ACC112 (cell line): ENCODE results near the gene MYO16.

Experiments
- H2AFZ ChIP-seq: fragments of 200-600 bp; sonication (generic); one replicate; pipeline ENCODE4 v1.6.0; 2017; ENCODE audit warnings: antibody characterized with exemption, low read length; ENCODE audit not compliant: unreplicated experiment
- H3K27ac ChIP-seq: fragments of 200-600 bp; sonication (generic); 2 replicates; pipeline ENCODE4 v1.5.1; 2014; ENCODE audit warnings: low read depth, mild to moderate bottlenecking, antibody characterized with exemption, low read length, moderate library complexity
- H3K27me3 ChIP-seq: fragments of 200-600 bp; sonication (generic); 2 replicates; pipeline ENCODE4 v1.6.1; 2014; ENCODE audit warnings: mild to moderate bottlenecking, antibody characterized with exemption, low read length, moderate library complexity, mixed read lengths; ENCODE audit not compliant: insufficient read depth
- H3K36me3 ChIP-seq: fragments of 200-600 bp; sonication (generic); 2 replicates; pipeline ENCODE4 v1.6.1; 2016; ENCODE audit warnings: mild to moderate bottlenecking, antibody characterized with exemption, low read length, moderate library complexity, mixed read lengths; ENCODE audit not compliant: insufficient read depth
- H3K4me1 ChIP-seq: fragments of 200-600 bp; sonication (generic); one replicate; pipeline ENCODE4 v1.6.1; 2016; ENCODE audit warnings: low read length, mixed read lengths; ENCODE audit not compliant: insufficient read depth, unreplicated experiment, control insufficient read depth
- H3K4me3 ChIP-seq: fragments of 200-600 bp; sonication (generic); 2 replicates; pipeline ENCODE4 v1.5.1; 2014; ENCODE audit warnings: mild to moderate bottlenecking, low read depth, low read length
- H3K79me2 ChIP-seq: fragments of 200-600 bp; sonication (generic); one replicate; pipeline ENCODE4 v1.6.0; 2016; ENCODE audit warnings: low read length; ENCODE audit not compliant: control insufficient read depth, unreplicated experiment, insufficient read depth

The MYO16 gene

DNA sequence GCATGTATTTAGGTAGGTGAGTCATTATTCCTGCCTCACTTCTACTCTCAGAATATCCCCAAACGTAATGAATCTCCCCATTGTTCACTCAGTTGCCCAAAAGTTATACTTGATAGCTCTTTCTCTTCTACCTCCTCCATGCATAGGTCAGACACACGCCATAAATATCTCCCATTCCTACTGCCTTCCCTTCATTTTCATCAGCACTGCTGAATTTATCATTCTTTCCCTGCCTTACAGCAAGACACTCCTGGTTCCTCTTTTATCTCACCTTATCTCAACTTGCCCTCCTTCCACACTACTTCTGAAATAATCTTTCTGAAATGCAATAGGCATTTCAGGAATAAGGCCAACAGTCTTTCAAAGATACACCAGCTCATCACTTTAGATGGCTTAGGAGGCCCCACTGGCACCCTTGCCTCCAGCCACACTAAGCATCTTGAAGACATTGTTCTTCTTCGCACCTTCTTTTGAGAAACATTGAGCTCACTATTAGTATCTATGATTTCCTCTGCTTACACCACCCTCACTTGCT lies 333.9 kb downstream of the MYO16 start:
- H2AFZ ChIP-seq: no peak overlapping the region
- no peaks in the 10 kb centered on the region for H3K79me2 ChIP-seq
- H3K36me3 ChIP-seq: no peaks in the 10 kb centered on the region
- no peak overlapping the region for H3K4me3 ChIP-seq
- no peak overlapping the region for H3K27ac ChIP-seq
- no peaks in the 10 kb centered on the region for H3K27me3 ChIP-seq
- no peaks in the 10 kb centered on the region for H3K4me1 ChIP-seq

DNA sequence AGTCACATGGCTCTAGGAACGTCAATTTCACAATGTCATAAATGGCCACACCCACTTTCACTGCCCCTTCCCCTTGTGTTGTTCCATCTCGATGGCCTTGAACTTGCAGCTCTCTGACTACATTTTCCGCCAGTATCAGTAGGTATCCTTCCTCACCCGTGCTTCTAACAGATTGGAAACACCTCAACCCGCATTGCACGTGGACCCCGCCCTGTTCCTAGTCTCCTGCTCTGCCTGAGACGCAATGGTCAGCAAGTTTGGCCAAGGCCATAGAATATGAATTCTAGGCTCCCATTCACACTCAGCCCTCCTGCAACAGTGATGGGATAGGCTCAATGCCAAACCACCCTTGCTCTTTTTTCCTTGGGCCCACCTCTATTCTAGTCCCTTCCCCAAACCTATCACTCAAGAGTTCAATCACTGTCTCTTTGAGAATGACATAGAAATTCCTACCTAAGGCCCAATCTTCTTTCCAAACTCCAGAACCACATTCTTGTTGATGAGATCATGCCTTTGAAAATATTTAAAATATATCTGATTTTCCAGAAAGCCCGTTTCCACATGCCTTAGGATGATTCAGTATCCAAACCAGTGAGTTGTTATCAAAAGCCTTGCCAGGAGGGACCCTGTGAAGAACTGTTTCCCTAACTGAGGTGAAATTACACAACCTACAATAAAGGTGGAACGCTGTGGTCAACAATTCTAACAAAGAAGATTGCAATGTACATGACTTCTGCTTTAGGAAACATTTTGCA lies 334.6 kb downstream of the MYO16 start:
- Histone ChIP-seq H2AFZ (no peak overlapping the region), H3K27ac (no peak overlapping the region)

DNA sequence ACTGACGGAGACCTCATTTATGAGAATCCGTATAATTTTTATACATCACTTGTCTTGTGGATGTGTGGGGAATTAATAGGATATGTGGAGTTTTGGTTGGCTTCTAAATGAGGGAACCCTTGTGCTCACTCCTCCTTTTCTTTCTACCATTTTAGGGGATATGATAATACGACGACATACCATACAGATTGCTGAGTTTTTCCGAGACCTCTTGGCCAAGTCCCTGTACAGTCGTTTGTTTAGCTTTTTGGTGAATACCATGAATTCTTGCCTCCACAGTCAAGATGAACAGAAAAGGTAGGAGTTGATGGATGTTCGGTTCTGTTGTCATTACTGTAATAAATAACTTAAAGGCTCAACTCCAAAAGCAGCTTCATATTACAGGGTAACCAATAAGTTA lies 335.2 kb downstream of the MYO16 start:
- no peaks in the 10 kb centered on the region for H3K4me1 ChIP-seq
- H3K36me3 ChIP-seq: no peaks in the 10 kb centered on the region
- no peaks in the 10 kb centered on the region for H3K27me3 ChIP-seq
- no peak overlapping the region for H3K4me3 ChIP-seq
- H2AFZ ChIP-seq: no peak overlapping the region
- H3K27ac ChIP-seq: no peak overlapping the region
- H3K79me2 ChIP-seq: no peaks in the 10 kb centered on the region

More for the DNA sequence above, 334.6 kb downstream of the MYO16 start:
- H3K4me3 ChIP-seq: no peak overlapping the region
- no peaks in the 10 kb centered on the region for H3K79me2 ChIP-seq
- no peaks in the 10 kb centered on the region for H3K27me3 ChIP-seq
- no peaks in the 10 kb centered on the region for H3K4me1 ChIP-seq
- H3K36me3 ChIP-seq: no peaks in the 10 kb centered on the region

DNA sequence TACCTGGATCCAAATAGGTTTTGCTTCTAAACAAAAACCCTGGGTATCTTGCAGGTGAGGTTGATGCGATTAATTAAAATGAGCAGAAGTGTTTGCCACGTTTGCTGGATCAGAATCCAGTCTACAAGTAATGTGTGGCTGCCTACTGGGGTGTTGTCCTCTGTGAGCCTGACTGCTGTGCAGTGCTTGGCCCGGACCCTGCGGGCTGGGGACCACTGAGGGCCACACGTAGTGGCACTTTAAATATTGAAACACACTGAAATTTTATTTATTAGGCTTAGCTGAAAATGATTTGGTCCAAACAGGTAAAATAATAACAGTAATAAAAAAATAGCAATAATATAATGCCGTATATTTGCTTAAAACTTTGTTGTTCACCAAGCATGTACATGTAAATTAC lies 338.0 kb downstream of the MYO16 start:
- Histone ChIP-seq H3K4me3 (no peak overlapping the region), H3K27ac (no peak overlapping the region), H3K79me2 (no peaks in the 10 kb centered on the region), H3K27me3 (no peaks in the 10 kb centered on the region), H3K4me1 (no peaks in the 10 kb centered on the region), H2AFZ (no peak overlapping the region), H3K36me3 (no peaks in the 10 kb centered on the region)

DNA sequence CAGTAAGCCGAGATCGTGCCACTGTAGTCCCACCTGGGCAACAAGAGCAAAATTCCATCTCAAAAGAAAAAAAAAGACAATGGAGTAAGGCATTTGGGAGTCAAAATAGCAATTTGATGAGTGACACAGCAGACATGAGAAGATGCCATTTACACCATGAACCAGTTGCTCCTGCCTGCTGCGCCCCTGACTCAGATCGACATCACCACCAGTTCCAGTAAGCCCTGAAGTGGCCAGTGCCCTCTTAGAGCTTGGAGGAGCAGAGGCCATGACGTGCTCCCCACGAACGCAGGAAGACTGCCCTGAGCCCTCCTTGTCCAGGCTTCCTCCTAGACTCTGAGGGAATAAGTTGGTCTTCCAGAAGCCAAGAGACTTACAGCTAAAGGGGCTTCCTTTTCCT lies 339.2 kb downstream of the MYO16 start:
- no peak overlapping the region for H2AFZ ChIP-seq
- H3K27me3 ChIP-seq: no peaks in the 10 kb centered on the region
- no peak overlapping the region for H3K4me3 ChIP-seq
- no peaks in the 10 kb centered on the region for H3K36me3 ChIP-seq
- H3K27ac ChIP-seq: no peak overlapping the region
- H3K4me1 ChIP-seq: no peaks in the 10 kb centered on the region
- H3K79me2 ChIP-seq: no peaks in the 10 kb centered on the region

DNA sequence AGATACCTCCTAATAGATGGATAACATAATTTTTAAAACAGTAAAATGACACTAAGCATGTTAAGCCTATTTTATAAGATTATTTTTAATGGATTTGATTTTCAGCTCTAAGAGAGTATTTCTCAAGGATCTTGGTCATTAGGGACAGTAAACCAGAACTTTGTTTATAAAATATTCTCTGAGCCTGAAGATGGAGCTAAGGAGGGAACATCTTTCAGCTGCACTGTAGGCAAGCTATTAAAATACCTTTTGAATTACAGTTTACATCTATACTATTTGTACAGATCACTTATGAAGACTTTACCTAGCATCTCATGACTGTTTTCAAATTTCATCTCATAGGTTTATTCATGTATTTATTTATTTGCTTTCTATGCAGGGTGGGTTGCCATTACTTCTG lies 345.3 kb downstream of the MYO16 start:
- no peaks in the 10 kb centered on the region for H3K79me2 ChIP-seq
- no peaks in the 10 kb centered on the region for H3K36me3 ChIP-seq
- H2AFZ ChIP-seq: no peak overlapping the region
- no peaks in the 10 kb centered on the region for H3K27me3 ChIP-seq
- no peak overlapping the region for H3K4me3 ChIP-seq
- no peak overlapping the region for H3K27ac ChIP-seq
- no peaks in the 10 kb centered on the region for H3K4me1 ChIP-seq

DNA sequence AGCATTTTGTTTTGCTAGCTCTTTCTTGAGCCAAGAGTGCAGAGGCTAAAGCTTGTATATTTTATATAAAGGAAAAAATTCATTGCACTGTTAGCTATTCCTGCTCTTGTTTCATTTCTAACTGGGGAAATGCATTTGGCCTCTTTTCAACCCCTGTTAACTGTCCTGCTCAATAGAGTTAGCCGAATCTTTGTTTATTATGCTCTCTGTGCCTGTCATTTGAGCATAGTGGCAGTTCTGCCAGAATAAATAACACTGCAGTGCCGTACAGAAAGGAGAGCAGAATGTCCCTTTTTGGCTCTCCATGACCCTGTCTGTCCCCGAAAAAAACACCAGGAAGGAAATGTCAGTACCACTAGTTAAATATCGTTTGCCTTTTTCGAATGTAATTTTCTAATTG lies 350.8 kb downstream of the MYO16 start:
- Histone ChIP-seq H3K36me3 (no peaks in the 10 kb centered on the region), H3K79me2 (no peaks in the 10 kb centered on the region), H3K27ac (no peak overlapping the region), H3K27me3 (no peaks in the 10 kb centered on the region), H2AFZ (peak overlapping the region; percentile 47), H3K4me3 (peak overlapping the region; percentile 60), H3K4me1 (no peaks in the 10 kb centered on the region)

DNA sequence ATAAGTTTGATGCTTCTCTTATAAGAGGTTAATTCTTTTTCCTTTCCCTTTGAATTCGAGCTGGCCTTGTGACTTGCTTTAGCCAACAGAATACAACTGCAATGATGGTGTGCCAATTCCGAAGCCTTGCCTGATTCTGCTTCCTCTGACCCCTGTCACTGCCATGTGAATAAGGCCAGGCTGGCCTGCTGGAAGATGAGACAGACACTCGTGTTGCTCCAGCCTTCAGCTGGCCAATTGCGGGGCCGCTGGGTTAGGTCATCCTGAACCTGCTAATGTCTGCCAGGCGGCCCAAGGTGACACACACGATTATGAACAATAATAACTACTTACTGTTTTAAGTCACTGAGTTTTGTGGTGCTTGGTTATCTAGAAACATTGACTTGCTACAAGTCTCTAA lies 352.0 kb downstream of the MYO16 start:
- Histone ChIP-seq H3K27ac (no peak overlapping the region), H3K79me2 (no peaks in the 10 kb centered on the region), H3K4me3 (no peak overlapping the region), H3K27me3 (no peaks in the 10 kb centered on the region), H2AFZ (no peak overlapping the region), H3K36me3 (no peaks in the 10 kb centered on the region), H3K4me1 (no peaks in the 10 kb centered on the region)

DNA sequence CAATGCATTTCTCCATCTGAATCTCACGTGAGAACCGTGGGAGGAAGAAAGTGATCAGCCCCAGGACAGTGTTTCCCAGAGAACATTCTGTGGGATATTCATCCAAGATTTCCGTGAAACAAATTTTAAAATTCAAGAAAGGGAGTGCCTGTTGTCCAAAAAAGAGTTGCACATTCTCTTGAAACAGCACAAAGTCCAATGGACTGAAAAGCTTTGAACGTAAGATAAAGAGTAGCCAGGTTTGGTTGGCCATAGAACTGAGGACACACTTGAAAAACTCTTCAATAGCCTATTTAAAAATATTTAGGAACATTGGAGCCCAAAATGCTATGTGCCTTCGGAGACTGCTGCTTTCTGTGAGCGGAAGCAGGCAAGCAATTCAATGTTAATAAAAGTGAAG lies 353.9 kb downstream of the MYO16 start:
- no peak overlapping the region for H3K4me3 ChIP-seq
- no peaks in the 10 kb centered on the region for H3K36me3 ChIP-seq
- peaks cover 9% of the 10 kb centered on the region for H3K4me1 ChIP-seq
- H2AFZ ChIP-seq: no peak overlapping the region
- H3K27ac ChIP-seq: no peak overlapping the region
- H3K27me3 ChIP-seq: no peaks in the 10 kb centered on the region
- H3K79me2 ChIP-seq: no peaks in the 10 kb centered on the region

DNA sequence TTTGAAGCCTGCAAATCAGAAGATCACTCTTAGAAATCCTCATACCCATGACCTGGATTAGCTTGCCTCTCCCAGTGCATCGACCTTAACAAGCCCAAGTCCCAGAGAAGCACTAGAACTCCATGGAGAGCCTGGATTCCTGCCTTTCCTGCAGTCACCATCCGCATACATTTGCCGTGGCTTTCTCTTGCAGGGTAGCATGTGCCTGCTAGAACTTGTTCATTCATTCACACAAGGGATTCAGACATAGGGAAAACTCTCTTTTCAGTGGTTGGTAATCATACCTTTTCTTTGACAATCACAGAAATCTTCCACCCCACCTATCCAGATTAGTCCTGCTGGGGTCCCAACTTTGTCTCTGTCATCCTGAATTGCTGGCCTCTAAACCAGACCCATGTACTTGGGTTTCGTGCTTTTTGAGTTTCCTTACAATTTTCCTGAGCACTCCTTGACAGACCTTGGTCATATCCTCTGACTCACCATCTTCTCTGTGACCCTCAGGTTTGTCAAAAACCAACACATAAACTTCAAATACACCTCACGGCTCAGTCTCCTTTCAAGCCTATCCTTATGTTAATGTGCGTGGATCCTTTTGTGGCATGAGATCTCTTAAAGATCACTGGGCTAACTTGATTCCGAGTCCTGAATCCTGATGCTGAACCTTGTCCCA lies 355.0 kb downstream of the MYO16 start:
- Histone ChIP-seq H3K4me1 (peaks cover 9% of the 10 kb centered on the region), H3K79me2 (no peaks in the 10 kb centered on the region), H3K27me3 (no peaks in the 10 kb centered on the region), H3K27ac (no peak overlapping the region), H3K36me3 (no peaks in the 10 kb centered on the region), H3K4me3 (no peak overlapping the region), H2AFZ (no peak overlapping the region)

DNA sequence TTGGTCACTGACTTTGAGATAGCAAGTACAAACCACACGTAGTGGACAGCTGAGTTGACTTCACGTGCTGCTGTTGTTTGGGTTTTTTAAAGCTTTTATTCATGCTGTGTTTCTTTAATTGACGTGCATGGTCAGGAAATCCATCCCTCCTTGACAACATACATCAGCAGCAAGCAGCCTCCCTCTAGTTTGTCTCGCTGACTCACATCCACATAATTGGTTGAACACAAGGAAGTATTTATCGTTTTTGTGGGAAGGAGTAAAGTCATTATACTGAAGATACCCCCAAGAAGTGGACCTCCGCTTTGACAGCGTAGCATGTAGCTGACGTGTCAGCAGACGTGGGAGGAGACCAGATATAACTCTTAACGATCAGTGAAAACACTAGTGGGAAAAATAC lies 355.8 kb downstream of the MYO16 start:
- no peak overlapping the region for H2AFZ ChIP-seq
- H3K27me3 ChIP-seq: no peaks in the 10 kb centered on the region
- no peaks in the 10 kb centered on the region for H3K36me3 ChIP-seq
- no peaks in the 10 kb centered on the region for H3K79me2 ChIP-seq
- no peak overlapping the region for H3K4me3 ChIP-seq
- peaks cover 9% of the 10 kb centered on the region for H3K4me1 ChIP-seq
- no peak overlapping the region for H3K27ac ChIP-seq
